Transverse colon (tissue), 4 donors: ENCODE measurements around the gene CFAP46.

Experiments
- CTCF ChIP-seq, 5 experiments: fragments of 200-600 bp in 3 of 5; fragments of 450-650 bp in 2 of 5; sonication (generic) in 3 of 5; IDR thresholded peaks; 1 replicate in 2 of 5; 2 replicates in 3 of 5; pipeline ENCODE4 v1.5.1; 2016 to 2017; ENCODE audit warnings: antibody characterized with exemption in 5 of 5, inconsistent platforms in 3 of 5, mild to moderate bottlenecking in 2 of 5, moderate library complexity in 1 of 5
- POLR2A ChIP-seq: fragments of 450-650 bp; IDR thresholded peaks from one replicate; pipeline ENCODE4 v1.6.1; 2016; ENCODE audit warnings: antibody characterized with exemption, mild to moderate bottlenecking, moderate library complexity
- POLR2AphosphoS5 ChIP-seq, 3 donors: sonication (generic); formaldehyde crosslinking; IDR thresholded peaks; one replicate each; pipeline ENCODE4 v1.6.1; 2016; ENCODE audit warnings: antibody characterized with exemption in 3 of 3

- TF ChIP-seq CTCF (IDR thresholded peaks at IDR 0.05) = no peak
- TF ChIP-seq POLR2AphosphoS5 (IDR thresholded peaks at IDR 0.05) = no peak
- no peak for TF ChIP-seq POLR2A
These were observed 18.1 kb downstream of the CFAP46 start for GRCh38 chr10:132924046-132924952.
